Kidney (tissue), 14 donors: Measurements from ENCODE around the gene RDH13. TPM values are rescaled to one million over a fixed set of nuclear protein-coding genes. Genes with fewer than 3 reads are reported as not detected.

ENCODE experiments used
- DNase-seq, 5 donors: peaks; one replicate each; pipeline ENCODE4 v3.0.0-alpha.2; 2013 to 2020
- FAIRE-seq: peaks from 2 replicates; lab custom pipeline; 2012; peaks lifted over from hg19 to GRCh38; lab: Jason Lieb, UNC
- H3K27ac ChIP-seq, 2 donors: one replicate each; pipeline ENCODE4 v1.7.0; 2013; ENCODE audit warnings: low read depth in 2 of 2, low read length in 2 of 2, inconsistent platforms in 1 of 2
- H3K27me3 ChIP-seq: one replicate; pipeline ENCODE4 v1.7.1; 2013; ENCODE audit warnings: low read length, inconsistent platforms; ENCODE audit not compliant: control insufficient read depth, insufficient read depth
- H3K36me3 ChIP-seq, 3 donors: one replicate each; pipeline versions ENCODE4 v1.7.0 to v1.7.1; 2013; ENCODE audit warnings: low read length in 3 of 3, control low read depth in 1 of 3, inconsistent platforms in 1 of 3; ENCODE audit not compliant: insufficient read depth in 3 of 3, control insufficient read depth in 2 of 3
- H3K4me1 ChIP-seq, 3 donors: one replicate each; pipeline versions ENCODE4 v1.7.0 to v1.7.1; 2013; ENCODE audit warnings: low read length in 3 of 3, inconsistent platforms in 1 of 3, low read depth in 1 of 3; ENCODE audit not compliant: control insufficient read depth in 2 of 3, insufficient read depth in 2 of 3
- H3K4me3 ChIP-seq, 3 donors: one replicate each; pipeline versions ENCODE4 v1.7.0 to v1.8.1; 2013; ENCODE audit warnings: low read length in 3 of 3, control low read depth in 1 of 3, inconsistent platforms in 1 of 3
- H3K9ac ChIP-seq, 3 donors: one replicate each; pipeline versions ENCODE4 v1.7.0 to v1.7.1; 2013; ENCODE audit warnings: low read length in 3 of 3, control low read depth in 1 of 3, inconsistent platforms in 1 of 3
- H3K9me3 ChIP-seq, 3 donors: one replicate each; pipeline versions ENCODE4 v1.7.0 to v1.7.1; 2013; ENCODE audit warnings: low read length in 3 of 3, control low read depth in 1 of 3, inconsistent platforms in 1 of 3; ENCODE audit not compliant: control insufficient read depth in 2 of 3, insufficient read depth in 1 of 3
- CTCF ChIP-seq: IDR thresholded peaks from 3 replicates; pipeline ENCODE4 v1.5.1; 2012; ENCODE audit warnings: mild to moderate bottlenecking, moderate library complexity, borderline replicate concordance; ENCODE audit not compliant: insufficient read depth; ENCODE audit errors: extremely low read depth
- intact Hi-C: fragments of 100-400 bp; cut with DNase I; formaldehyde crosslinking; loops from one replicate; pipeline ENCODE4 v1.11.1; 2022
- polyA plus RNA-seq: library from polyadenylated mRNA; stranded (reverse); fragments of 350-450 nt; fragmentation: Illumina TruSeq; extraction: RNeasy Lipid Tissue Mini Kit (QIAGEN cat#74804); gene quantifications from one replicate; pipeline ENCODE4 v1.2.3, GENCODE V29; 2014; ENCODE audit warnings: low read depth, low replicate concordance; ENCODE audit not compliant: insufficient read depth
- total RNA-seq: library from RNA; stranded (reverse); fragmentation: NEBNext Ultra II Directional; extraction: Animal tissue kit (Norgen Biotek cat#: 25700); gene quantifications from one replicate; pipeline ENCODE4 v1.2.1, GENCODE V29; 2021
- donor health status: control.
- donor health status: control.
- donor health status: control.
- donor health status: control.
- donor health status: control.
- donor health status: DM: yes; HTN: yes; CAD: no.
- donor health status: Normal renal cell carcinoma (clear cell type).

RDH13 gene
- total and polyA plus RNA-seq, 2 donors from 2014 or later = 24.9 to 38.7 TPM

GRCh38 chr19:55076321-55076720 lies 13.4 kb upstream of the RDH13 start:
- Histone ChIP-seq H3K9ac (peak overlapping the region in 1 of 3 donors; percentile 34), H3K27ac (peak overlapping the region in 1 of 2 donors; percentile 63), H3K27me3 (peaks cover 8% of the 10 kb centered on the region), H3K4me3 (peak overlapping the region in 1 of 3 donors; percentile 25), H3K36me3 (no peaks in the 10 kb centered on the region), H3K9me3 (no peaks in the 10 kb centered on the region), H3K4me1 (peaks cover 0 to 8% (median 2%) of the 10 kb centered on the region in 3 donors)
- no peak for TF ChIP-seq CTCF
- FAIRE-seq (no peak), DNase-seq (peak in 1 of 5 donors; percentile 64)
- intact Hi-C loops = no loop called here

GRCh38 chr19:55075371-55075998 lies 12.5 kb upstream of the RDH13 start, which contains the start of gene EPS8L1:
EPS8L1 (plus strand) TSS chr19:55075869; CDS start chr19:55076445, 576 bp downstream.
- peaks cover 0 to 8% (median 2%) of the 10 kb centered on the region in 3 donors for H3K4me1 ChIP-seq
- no peak for FAIRE-seq
- TF ChIP-seq CTCF = no peak
- H3K36me3 ChIP-seq = no peaks in the 10 kb centered on the region
- DNase-seq = peak; percentile 93 to 96 (median 94)
- intact Hi-C loops = no loop called here
- H3K4me3 ChIP-seq = peak within 1 kb of the TSS in 1 of 3 donors; percentile 25
- no peaks in the 10 kb centered on the region for H3K9me3 ChIP-seq
- H3K27me3 ChIP-seq = peaks cover 8% of the 10 kb centered on the region
- H3K9ac ChIP-seq = peak within 1 kb of the TSS in 1 of 3 donors; percentile 34
- H3K27ac ChIP-seq = peak within 1 kb of the TSS in 1 of 2 donors; percentile 63

- Histone ChIP-seq H3K36me3 (no peaks in the 10 kb centered on the region), H3K9me3 (no peaks in the 10 kb centered on the region), H3K27me3 (peaks cover 5% of the 10 kb centered on the region), H3K4me3 (no peak overlapping the region), H3K9ac (no peak overlapping the region), H3K4me1 (peaks cover 0 to 9% (median 2%) of the 10 kb centered on the region in 3 donors), H3K27ac (no peak overlapping the region)
- FAIRE-seq (no peak), DNase-seq (no peak)
- TF ChIP-seq CTCF = no peak
- intact Hi-C loops = no loop called here
These were observed 9.0 kb upstream of the RDH13 start for GRCh38 chr19:55071913-55072312.
